GM12872 (cell line): ENCODE measurements around the gene GTF2A1L.

Source experiments
- CTCF ChIP-seq: IDR thresholded peaks from 3 replicates; pipeline ENCODE4 v1.5.1; 2011; ENCODE audit warnings: low read depth, mild to moderate bottlenecking, low read length, moderate library complexity; ENCODE audit not compliant: insufficient read depth

Gene GTF2A1L

GRCh38 chr2:48693066-48693465 lies 75.4 kb downstream of the GTF2A1L start:
- no peak for TF ChIP-seq CTCF

- TF ChIP-seq CTCF = no peak
These were observed 76.0 kb downstream of the GTF2A1L start for GRCh38 chr2:48693645-48694044.

GRCh38 chr2:48694149-48694548 lies 76.5 kb downstream of the GTF2A1L start:
- no peak for TF ChIP-seq CTCF

GRCh38 chr2:48695991-48696390 lies 78.3 kb downstream of the GTF2A1L start:
- no peak for TF ChIP-seq CTCF

- TF ChIP-seq CTCF = no peak
These were observed 79.2 kb downstream of the GTF2A1L start for GRCh38 chr2:48696881-48697280.

GRCh38 chr2:48699348-48699930 lies 81.8 kb downstream of the GTF2A1L start:
- TF ChIP-seq CTCF = no peak

GRCh38 chr2:48707466-48707865 lies 89.8 kb downstream of the GTF2A1L start:
- no peak for TF ChIP-seq CTCF
